CD4-positive, alpha-beta T cell (primary cell): ENCODE measurements around the gene SPANXN2. TPM values are rescaled to one million over a fixed set of nuclear protein-coding genes. Genes with fewer than 3 reads are reported as not detected.

Source experiments
- ATAC-seq: fragments of 200-7000 bp; cut with Tn5 transposase; one replicate; pipeline ENCODE4 v1.10.0; 2022; ENCODE audit warnings: mild to moderate bottlenecking; ENCODE audit not compliant: poor library complexity
- CTCF ChIA-PET: fragments of 350-600 bp; sonication (Branson Sonifier 250); formaldehyde crosslinking; loops from one replicate; lab custom pipeline; 2021; ENCODE audit warnings: antibody characterized with exemption, inconsistent platforms; lab: Charles Lee
- POLR2A ChIA-PET: fragments of 350-600 bp; sonication (Branson Sonifier 250); formaldehyde crosslinking; loops from one replicate; lab custom pipeline; 2021; ENCODE audit warnings: antibody characterized with exemption, inconsistent platforms; lab: Charles Lee
- DNase-seq, 14 experiments: peaks; one replicate each; pipeline ENCODE4 v3.0.0-alpha.2; 2013 to 2020; ENCODE audit warnings: mixed read lengths in 2 of 14
- H3K27ac ChIP-seq, 2 donors: one replicate each; pipeline versions ENCODE4 v1.5.1 to v1.7.0; 2013; ENCODE audit warnings: low read length in 2 of 2, low read depth in 1 of 2, mild to moderate bottlenecking in 1 of 2
- H3K27me3 ChIP-seq, 2 experiments: 1 replicate in 1 of 2; 2 replicates in 1 of 2; pipeline versions ENCODE4 v1.6.1 to v1.7.0; 2013; ENCODE audit warnings: low read length in 2 of 2, control low read depth in 1 of 2, mild to moderate bottlenecking in 1 of 2, moderate library complexity in 1 of 2; ENCODE audit not compliant: insufficient read depth in 2 of 2, control insufficient read depth in 1 of 2
- H3K36me3 ChIP-seq: one replicate; pipeline ENCODE4 v1.6.1; 2013; ENCODE audit warnings: low read length, control low read depth; ENCODE audit not compliant: insufficient read depth
- H3K4me1 ChIP-seq: one replicate; pipeline ENCODE4 v1.6.1; 2013; ENCODE audit warnings: low read length, control low read depth; ENCODE audit not compliant: insufficient read depth
- H3K4me3 ChIP-seq: one replicate; pipeline ENCODE4 v1.5.1; 2013; ENCODE audit warnings: mild to moderate bottlenecking, low read length, moderate library complexity
- H3K9me3 ChIP-seq, 2 experiments: 1 replicate in 1 of 2; 2 replicates in 1 of 2; pipeline versions ENCODE4 v1.6.1 to v1.7.0; 2013; ENCODE audit warnings: low read length in 2 of 2, mild to moderate bottlenecking in 2 of 2, control low read depth in 1 of 2, moderate library complexity in 1 of 2; ENCODE audit not compliant: control insufficient read depth in 1 of 2, insufficient read depth in 1 of 2
- H3K27ac Mint-ChIP-seq: one replicate; pipeline ENCODE4 v1.8.0; 2020; ENCODE audit warnings: mixed read lengths
- H3K27me3 Mint-ChIP-seq: one replicate; pipeline ENCODE4 v1.8.0; 2021; ENCODE audit warnings: mixed read lengths
- H3K36me3 Mint-ChIP-seq: one replicate; pipeline ENCODE4 v1.8.0; 2021; ENCODE audit warnings: low read depth, mixed read lengths
- H3K4me1 Mint-ChIP-seq: one replicate; pipeline ENCODE4 v1.8.0; 2021; ENCODE audit warnings: low read depth, mixed read lengths
- H3K4me3 Mint-ChIP-seq: one replicate; pipeline ENCODE4 v1.8.0; 2020; ENCODE audit warnings: mild to moderate bottlenecking, mixed read lengths
- H3K9me3 Mint-ChIP-seq: one replicate; pipeline ENCODE4 v1.8.0; 2020; ENCODE audit warnings: mixed read lengths
- intact Hi-C, 2 experiments: fragments of 100-400 bp; cut with DNase I in 1 of 2; cut with micrococcal nuclease in 1 of 2; formaldehyde crosslinking; loops; one replicate each; pipeline versions ENCODE4 v1.15.1 to v1.9.0; 2023 to 2025; cut with DNase I, micrococcal nuclease
- total RNA-seq, 174 experiments: library from RNA in 2 of 174; stranded (reverse) in 2 of 174; gene quantifications; one replicate each; pipeline ENCODE4 v1.2.3 and lab custom pipeline; 2021 to 2026
- TF ChIP-seq, protein P1 (sequence below): fragments of 200-600 bp; IDR thresholded peaks from one replicate; pipeline ENCODE4 v1.8.0; 2022; ENCODE audit warnings: antibody characterized with exemption, mild to moderate bottlenecking

Gene SPANXN2
- total RNA-seq, 2 experiments from 2014 or later = not detected

DNA sequence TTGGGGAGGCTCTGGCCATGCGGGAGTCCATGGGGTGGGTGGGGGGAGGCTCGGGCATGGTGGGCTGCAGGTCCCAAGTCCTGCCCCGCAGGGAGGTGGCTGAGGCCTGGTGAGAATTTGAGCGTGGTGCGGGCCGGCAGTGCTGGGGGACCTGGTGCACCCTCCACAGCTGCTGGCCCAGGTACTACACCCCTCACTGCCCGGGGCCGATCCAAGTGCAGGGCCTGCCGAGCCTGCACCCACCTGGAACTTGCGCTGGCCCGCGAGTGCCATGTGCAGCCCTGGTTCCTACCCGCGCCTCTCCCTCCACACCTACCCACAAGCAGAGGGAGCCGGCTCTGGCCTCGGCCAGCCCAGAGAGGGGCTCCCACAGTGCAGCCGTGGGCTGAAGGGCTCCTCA, 5.7 kb upstream of the SPANXN2 start:
- no peak overlapping the region for H3K4me3 ChIP-seq
- TF ChIP-seq, protein P1, sequence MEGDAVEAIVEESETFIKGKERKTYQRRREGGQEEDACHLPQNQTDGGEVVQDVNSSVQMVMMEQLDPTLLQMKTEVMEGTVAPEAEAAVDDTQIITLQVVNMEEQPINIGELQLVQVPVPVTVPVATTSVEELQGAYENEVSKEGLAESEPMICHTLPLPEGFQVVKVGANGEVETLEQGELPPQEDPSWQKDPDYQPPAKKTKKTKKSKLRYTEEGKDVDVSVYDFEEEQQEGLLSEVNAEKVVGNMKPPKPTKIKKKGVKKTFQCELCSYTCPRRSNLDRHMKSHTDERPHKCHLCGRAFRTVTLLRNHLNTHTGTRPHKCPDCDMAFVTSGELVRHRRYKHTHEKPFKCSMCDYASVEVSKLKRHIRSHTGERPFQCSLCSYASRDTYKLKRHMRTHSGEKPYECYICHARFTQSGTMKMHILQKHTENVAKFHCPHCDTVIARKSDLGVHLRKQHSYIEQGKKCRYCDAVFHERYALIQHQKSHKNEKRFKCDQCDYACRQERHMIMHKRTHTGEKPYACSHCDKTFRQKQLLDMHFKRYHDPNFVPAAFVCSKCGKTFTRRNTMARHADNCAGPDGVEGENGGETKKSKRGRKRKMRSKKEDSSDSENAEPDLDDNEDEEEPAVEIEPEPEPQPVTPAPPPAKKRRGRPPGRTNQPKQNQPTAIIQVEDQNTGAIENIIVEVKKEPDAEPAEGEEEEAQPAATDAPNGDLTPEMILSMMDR = no peak
- H3K4me3 Mint-ChIP-seq = no peak overlapping the region
- no peaks in the 10 kb centered on the region for H3K36me3 ChIP-seq
- no peaks in the 10 kb centered on the region for H3K4me1 Mint-ChIP-seq
- DNase-seq (no peak), ATAC-seq (no peak)
- no peak overlapping the region for H3K27ac ChIP-seq
- no peaks in the 10 kb centered on the region for H3K4me1 ChIP-seq
- H3K9me3 Mint-ChIP-seq = peaks cover 4% of the 10 kb centered on the region
- no peaks in the 10 kb centered on the region for H3K27me3 Mint-ChIP-seq
- no peaks in the 10 kb centered on the region for H3K27me3 ChIP-seq
- peaks cover 0 to 8% of the 10 kb centered on the region in 2 experiments for H3K9me3 ChIP-seq
- H3K36me3 Mint-ChIP-seq = no peaks in the 10 kb centered on the region
- CTCF ChIA-PET = no interaction called here
- POLR2A ChIA-PET = no interaction called here
- intact Hi-C loops = no loop called here
- no peak overlapping the region for H3K27ac Mint-ChIP-seq

DNA sequence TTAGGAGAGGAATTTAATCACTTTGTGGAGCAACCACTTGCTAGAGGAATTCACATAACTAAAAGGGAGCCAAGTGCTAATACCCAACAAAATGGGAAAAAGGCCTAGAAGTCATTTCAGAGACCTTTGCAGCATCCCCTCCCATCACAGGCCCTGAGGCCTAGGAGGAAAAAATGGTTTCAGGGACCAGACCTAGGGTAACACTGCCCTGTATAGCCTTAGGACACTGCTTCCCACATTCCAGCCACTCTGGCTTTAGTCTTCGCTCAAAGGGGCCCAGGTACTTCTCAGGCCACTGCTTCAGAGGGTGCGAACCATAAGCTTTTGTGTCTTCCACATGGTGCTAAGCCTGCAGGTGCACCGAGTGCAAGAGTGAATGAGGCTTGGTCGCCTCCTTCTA, 19.1 kb downstream of the SPANXN2 start:
- TF ChIP-seq, protein P1 = no peak
- ChIA-PET POLR2A (no interaction called here), CTCF (no interaction called here)
- no peaks in the 10 kb centered on the region for H3K27me3 ChIP-seq
- H3K4me3 Mint-ChIP-seq = no peak overlapping the region
- ATAC-seq = no peak
- H3K36me3 Mint-ChIP-seq = no peaks in the 10 kb centered on the region
- no peaks in the 10 kb centered on the region for H3K27me3 Mint-ChIP-seq
- no peaks in the 10 kb centered on the region for H3K4me1 Mint-ChIP-seq
- peaks cover 0 to 10% of the 10 kb centered on the region in 2 experiments for H3K9me3 ChIP-seq
- intact Hi-C loops = no loop called here
- H3K27ac Mint-ChIP-seq = no peak overlapping the region
- H3K9me3 Mint-ChIP-seq = peaks cover 6% of the 10 kb centered on the region
- H3K27ac ChIP-seq = no peak overlapping the region
- no peak for DNase-seq
- H3K36me3 ChIP-seq = no peaks in the 10 kb centered on the region
- H3K4me1 ChIP-seq = no peaks in the 10 kb centered on the region
- no peak overlapping the region for H3K4me3 ChIP-seq

DNA sequence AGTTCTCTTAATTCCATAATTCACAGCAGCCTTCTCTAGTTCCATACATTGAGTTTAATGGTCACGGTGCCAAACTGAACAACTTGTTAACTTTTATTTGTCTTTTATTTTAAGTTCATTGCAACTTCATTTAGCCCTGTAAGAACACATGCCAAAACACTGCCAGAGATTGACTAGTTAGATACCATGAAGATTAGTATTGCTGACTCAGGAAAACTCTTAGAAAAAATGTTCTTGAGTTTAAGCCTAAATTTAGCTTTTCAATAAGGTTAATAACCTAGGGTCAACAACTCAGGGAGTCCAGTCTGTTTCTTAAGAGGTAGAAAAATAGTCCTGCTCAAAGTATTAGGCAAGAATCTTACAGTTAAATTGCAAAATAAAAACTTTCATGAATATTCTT, 25.7 kb downstream of the SPANXN2 start:
- CTCF ChIA-PET = no interaction called here
- Mint-ChIP-seq H3K27me3 (no peaks in the 10 kb centered on the region), H3K36me3 (no peaks in the 10 kb centered on the region), H3K4me3 (no peak overlapping the region), H3K4me1 (no peaks in the 10 kb centered on the region), H3K9me3 (peaks cover 3% of the 10 kb centered on the region), H3K27ac (no peak overlapping the region)
- POLR2A ChIA-PET = no interaction called here
- Histone ChIP-seq H3K4me3 (no peak overlapping the region), H3K4me1 (no peaks in the 10 kb centered on the region), H3K36me3 (no peaks in the 10 kb centered on the region), H3K27ac (no peak overlapping the region), H3K27me3 (no peaks in the 10 kb centered on the region), H3K9me3 (no peaks in the 10 kb centered on the region)
- TF ChIP-seq, protein P1 = no peak
- ATAC-seq = no peak
- intact Hi-C loops = no loop called here
- DNase-seq = no peak
